GM18907 (cell line): ENCODE data around the gene ARL8B.

Source experiments
- ATAC-seq: cut with Tn5 transposase; IDR thresholded peaks from one replicate; pipeline ENCODE4 v1.9.1; 2021; ENCODE audit warnings: mild to moderate bottlenecking, moderate library complexity; ENCODE audit not compliant: unreplicated experiment

ARL8B gene

DNA sequence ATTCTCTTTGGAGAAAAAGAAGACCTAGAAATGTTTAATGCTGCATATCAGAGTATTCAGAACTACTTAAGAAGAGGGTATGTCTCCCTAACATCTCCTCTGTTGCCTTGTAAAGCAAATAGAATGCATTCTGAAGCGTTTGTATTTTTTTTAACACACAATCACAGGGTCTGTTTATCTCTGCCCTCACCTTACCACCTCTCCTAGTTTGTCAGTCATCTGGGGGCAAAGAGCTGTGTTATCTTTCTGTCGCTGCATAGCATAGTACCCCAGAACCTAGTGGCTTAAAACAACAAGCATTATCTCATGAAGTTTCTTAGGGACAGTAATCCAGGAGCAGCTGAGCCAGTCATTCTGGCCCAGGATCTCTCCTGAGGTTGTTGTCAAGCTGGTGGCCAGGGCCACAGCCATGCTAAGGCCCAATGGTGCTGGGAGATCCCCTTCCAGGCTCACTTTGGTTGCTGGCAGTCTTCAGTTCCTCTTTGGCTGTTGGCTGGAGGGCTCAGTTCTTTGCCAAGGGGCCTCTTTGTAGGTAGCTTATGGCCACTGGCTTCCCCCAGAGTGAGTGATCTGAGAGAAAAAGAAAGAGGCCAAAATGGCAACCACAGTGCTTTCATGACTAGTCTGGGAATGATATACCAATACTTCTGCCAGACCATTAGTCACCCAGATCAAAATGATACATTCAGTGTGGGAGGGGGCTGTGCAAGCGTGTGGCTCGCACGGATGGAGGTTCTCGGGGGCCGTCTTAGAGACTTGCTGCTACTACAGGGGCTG is 83.3 kb downstream of the ARL8B start:
- peak; percentile 100 for ATAC-seq

- ATAC-seq: no peak
Measured at GRCh38 chr3:5210926-5211325, 88.8 kb downstream of the ARL8B start.

DNA sequence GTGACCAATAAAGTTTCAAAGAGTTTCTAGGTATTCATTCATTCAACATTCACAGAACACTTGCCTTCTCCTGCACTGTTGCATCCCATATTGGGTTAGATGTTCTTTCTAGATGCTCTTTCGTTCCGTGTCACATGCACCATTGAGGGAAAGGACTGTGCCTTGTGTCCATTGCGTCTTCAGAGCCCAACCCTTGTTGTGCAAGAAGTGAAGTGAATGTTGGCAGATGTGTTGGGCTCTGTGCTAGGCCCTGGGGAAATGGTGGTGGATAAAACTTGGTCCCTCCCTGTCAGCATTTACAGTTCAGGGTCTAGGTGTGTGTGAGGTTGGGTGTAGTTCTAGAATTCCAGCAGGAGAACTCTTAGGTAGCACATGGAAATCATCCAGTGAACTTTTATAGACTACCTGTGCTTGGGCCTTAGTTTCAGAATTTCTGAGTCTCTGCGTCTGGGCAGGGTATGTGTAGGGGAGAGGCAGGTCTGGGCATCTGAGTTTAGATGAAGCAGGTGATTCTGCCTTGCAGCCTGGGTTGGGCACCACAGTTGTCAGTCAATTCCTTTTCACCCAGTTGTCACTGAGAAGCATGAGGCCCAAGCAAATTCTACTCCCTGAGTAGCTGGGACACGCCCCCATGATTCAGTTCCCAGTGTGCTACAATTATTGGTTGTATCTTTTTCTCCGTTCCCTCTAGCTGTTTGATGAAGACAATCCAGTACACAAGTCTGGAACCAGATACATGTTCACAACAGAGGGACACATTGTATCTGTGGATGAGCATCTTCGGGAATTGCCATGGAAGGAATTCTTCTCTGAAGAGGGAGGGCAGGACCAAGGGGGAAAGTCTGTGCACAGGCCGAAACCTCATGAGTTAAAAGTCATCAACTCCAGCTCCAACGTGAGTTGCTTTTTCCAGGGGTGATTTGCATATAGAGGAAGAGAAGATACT is 90.8 kb downstream of the ARL8B start:
- no peak for ATAC-seq

GRCh38 chr3:5213574-5213966 is 91.5 kb downstream of the ARL8B start:
- ATAC-seq: no peak

GRCh38 chr3:5214352-5214751 is 92.3 kb downstream of the ARL8B start:
- no peak for ATAC-seq

DNA sequence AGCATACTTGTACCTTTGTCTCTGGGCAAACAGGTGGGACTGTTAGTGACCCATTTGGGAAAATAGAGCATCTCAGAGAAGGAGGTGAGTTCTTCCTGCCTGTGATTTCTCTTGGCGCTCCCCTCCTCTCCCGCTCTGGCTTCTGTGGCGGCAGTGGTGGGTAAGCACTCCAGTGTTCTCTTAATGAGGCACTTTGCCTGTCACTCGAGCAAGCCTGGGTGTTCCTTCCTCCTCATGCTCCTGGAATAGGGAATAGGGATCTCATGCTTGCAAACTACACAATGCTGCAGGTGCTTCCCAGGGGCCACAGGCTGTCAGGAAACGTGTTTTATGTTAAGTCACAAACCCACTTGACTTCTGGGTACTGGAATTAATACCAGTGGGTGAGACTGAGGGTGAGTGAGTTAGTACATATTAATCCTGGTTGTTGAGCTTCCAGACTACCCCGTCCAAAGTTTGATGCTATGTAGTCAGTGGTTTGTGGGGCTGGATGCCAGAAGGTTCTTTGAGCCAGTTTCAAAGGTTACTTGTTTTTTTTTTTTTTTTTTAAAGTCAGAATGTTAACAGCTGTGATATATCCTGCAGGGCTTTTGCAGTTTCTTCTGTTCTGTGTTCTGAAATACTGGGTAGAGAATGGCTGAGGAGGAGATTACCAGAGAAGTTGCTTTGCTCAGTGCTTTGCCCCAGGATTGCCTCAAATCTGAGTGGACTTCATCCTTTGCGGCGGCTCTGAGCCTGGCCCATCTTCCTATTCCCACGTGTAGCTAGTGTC is 95.9 kb downstream of the ARL8B start:
- no peak for ATAC-seq

GRCh38 chr3:5218815-5219214 is 96.7 kb downstream of the ARL8B start:
- ATAC-seq: no peak

- ATAC-seq: no peak
Measured at GRCh38 chr3:5219216-5219615, 97.1 kb downstream of the ARL8B start.

- no peak for ATAC-seq
Measured at GRCh38 chr3:5220193-5220592, 98.1 kb downstream of the ARL8B start.

- no peak for ATAC-seq
Measured at GRCh38 chr3:5220667-5221431, 98.8 kb downstream of the ARL8B start.

DNA sequence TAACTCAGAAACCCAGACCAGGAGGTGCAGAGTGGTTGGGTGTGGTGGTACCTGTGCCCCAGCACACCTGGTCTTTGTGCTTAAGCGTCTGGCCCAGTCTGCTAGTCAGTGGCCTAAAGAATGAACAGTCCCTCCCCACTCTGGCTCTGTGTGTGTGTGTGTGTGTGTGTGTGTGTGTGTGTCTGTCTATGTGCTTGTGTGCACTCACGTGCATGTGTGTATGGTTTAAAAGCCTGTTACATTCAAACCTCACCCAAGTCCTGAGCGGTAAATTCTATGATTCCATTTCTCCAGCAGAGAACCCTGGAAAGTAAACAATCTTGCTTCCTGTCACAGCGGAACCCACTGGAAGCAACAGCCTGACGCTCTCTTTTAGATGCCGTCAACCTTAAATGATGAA is 99.6 kb downstream of the ARL8B start:
- no peak for ATAC-seq

- no peak for ATAC-seq
Measured at GRCh38 chr3:5222283-5223005, 100.4 kb downstream of the ARL8B start.

DNA sequence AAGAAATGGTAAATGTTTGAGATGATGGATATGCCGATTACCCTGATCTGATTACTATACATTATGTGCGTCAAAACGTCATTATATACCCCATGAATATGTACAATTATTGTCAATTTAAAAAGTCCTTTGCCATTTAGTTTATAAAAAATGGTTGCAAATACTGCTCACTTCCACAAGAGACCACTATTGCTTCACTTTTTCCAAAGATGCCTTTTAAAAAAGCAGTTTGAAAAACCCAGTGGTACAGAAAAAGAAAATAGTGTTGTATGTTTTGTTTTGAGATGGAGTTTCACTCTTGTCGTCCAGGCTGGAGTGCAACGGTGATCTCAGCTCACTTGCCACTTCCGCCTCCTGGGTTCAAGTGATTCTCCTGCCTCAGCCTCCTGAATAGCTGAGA is 104.7 kb downstream of the ARL8B start:
- no peak for ATAC-seq

DNA sequence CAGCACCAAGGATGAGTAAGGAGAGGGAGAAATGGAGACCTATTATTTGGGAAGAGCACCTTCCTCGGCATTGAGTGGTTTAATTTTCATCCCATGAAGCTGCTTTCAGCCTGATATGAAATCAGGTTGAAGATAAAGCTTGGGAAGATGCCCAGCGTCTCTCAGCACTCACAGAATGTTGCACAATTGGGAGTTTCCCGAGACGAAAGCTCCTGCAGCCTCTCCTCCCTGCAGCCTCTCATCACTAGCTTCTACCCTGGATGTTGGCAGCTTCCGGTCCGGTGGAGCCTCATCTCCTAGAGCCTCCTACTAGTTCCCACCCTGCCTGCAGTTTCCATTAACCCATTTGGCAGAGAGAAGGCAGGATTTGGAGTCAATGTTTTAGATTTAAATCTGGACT is 105.7 kb downstream of the ARL8B start:
- no peak for ATAC-seq

GRCh38 chr3:5229414-5229813 is 107.3 kb downstream of the ARL8B start:
- ATAC-seq: no peak
